GM21423 (cell line): Measurements from ENCODE around the gene GTPBP1.

Experiments used
- ATAC-seq: cut with Tn5 transposase; IDR thresholded peaks from one replicate; pipeline ENCODE4 v1.9.1; 2021; ENCODE audit warnings: mild to moderate bottlenecking, moderate library complexity; ENCODE audit not compliant: unreplicated experiment

GTPBP1 gene

DNA sequence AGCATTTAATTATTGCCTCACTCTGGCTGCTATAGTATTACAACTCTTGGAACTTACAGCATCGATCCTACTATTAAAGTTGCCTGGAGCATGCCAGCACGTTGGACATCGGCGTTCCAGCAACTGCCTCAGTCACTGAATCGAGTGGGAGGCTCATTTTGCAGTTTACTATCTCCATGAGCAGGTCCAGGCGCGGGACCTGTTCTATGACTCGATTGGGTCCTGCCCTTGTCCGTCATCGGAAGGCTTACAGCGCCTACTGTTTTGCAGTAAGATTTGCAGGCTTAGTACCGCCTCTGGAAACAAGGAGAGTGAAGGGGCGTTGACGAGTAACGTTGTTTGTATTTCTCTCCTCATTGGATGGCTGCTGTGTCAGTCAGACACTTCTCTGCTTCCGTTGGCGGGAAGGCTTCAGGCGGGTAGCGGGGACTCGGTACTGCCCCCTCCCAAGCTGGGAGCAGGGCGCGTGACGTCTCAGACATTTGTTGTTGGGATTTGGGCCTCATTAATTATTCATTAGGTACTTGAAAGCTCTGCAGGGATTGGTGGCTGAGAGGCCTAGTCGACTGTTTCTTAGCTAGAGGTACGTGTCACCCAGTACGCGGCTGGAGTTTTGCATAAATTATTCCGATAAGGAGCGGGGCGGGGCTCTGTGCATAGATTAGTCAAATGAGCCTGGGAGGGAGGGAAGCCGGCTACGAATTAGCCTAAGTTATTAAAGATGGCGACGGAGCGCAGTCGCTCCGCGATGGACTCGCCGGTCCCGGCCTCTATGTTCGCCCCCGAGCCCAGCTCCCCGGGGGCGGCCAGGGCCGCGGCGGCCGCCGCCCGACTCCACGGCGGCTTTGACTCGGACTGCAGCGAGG, at the start of gene GTPBP1:
Gene GTPBP1 (plus strand): TSS at position 710 of the 866 bp plus-strand sequence. CDS start 12 bp downstream, at position 722.
- ATAC-seq, result peak; percentile 67

DNA sequence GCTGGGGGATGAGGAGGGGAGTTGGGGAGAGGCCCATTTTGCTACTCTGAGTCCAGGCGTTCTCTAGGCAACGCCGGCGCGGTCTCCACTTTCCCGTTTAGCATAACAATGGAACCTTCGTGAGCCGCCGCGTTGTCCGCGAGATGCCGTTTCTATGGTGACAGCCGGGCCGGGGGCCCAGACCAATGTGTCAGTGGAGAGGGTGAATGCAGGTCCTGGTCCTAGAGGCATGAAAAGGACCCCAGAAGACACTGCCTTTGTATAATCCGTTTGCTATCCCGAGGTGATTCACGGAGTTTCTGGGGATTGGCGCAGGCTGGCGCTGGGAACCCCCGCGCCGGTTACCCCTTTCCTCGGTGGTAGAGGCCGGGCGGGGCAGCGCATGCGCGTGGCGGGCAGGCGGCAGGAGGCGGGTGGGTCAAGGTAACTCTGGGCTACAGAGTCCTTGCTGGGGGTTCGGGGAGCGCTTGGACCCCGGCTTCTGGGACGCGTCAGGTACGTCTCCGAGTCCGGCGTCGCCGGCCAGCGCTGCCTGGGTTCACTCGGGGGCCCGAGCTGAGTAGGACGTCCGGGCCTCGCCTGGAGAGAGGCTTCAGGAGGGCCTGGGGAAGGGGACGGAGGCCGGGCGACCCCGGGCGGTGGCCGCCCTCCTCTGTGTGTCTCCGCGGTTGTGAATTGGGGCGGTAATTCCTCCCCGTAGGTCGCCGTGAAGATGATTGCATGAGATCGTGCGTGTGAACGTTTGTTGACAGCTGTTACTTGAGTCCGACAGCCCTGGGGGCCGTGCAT, 49.3 kb upstream of the GTPBP1 start, which contains the start of the genes CBY1 and FAM227A:
Gene CBY1 (plus strand): TSS at position 383 of the 789 bp plus-strand sequence. CDS start 11,417 bp downstream, outside the sequence.
Gene FAM227A (minus strand): TSS at position 137 of the 789 bp plus-strand sequence. CDS start 6,224 bp downstream, outside the sequence.
- peak; percentile 74 for ATAC-seq

DNA sequence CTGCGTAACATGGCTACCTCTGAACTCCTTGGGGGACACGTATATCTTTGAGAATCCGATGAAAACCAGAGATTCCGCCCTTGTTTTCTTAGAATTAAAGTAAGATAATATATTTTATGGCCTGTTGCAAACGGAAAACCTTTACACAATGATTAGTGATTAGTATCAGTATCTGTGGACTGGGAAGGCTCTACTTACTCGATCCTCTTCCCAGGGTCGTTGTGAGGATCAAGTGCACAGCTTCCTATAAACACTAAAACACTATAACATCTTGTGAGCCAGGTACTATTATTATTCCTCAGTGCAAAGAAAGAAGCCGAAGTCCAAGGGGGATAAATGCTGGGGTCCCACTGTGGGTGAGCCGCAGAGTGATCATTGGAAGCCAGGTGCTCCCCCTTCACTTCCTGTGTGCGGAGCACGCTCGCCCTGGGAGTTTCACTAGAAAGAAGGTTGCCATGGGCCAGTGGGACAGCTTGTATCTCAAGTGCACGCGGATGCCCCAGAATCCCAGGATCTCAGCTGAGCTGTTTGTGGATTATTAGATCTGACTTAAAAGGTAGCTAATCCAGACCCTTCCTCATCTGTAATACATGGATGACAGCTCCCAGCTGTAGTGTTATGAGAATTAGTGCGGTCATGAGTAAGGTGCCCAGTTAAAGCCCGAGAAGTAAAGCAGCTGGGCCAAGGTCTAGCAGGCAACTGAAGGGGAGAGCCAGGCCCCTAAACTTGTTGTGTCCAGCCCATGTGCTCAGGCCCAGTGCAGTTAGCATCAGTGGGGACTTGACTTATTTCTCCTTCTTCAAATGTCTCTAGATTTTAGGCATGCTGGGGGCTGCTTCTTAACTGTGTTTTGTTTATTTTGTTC, 48.5 kb upstream of the GTPBP1 start:
- peak; percentile 28 for ATAC-seq

DNA sequence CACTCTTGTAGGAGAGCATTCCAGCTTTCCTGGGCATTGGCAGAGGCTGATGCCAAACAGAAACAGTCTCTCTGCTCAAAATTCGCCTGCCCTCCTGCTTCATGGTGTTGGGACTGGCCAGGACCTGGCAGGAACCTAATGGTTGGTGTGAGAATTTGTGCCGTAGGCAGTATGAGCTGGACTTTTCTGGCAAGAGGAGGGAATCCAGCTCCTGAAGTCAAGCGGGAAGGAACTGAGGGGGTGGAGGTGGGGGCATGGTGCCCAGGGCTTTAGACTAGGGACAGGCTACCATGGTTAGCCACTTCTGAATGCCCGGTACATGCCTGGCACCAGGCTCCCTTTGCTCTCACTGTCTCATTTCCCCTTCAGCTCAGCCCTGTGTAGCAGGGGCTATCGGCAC, 30.9 kb upstream of the GTPBP1 start:
- no peak for ATAC-seq

DNA sequence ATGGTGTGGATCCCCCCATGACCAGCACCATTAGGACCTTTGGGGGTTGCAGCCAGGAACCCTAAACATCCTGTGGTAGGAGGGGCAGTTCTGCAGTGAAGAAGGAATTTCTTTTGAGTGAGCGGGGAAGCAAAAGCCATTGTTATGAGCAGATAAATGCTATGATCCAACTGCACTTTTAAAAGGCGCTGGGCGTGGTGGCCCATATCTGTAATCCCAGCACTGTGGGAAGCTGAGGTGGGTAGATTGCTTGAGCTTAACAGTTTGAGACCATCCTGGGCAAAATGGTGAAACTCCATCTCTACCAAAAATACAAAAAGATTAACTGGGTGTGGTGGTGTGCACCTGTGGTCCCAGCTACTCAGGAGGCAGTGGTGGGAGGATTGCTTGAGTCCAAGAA, 29.9 kb upstream of the GTPBP1 start:
- ATAC-seq, result no peak

DNA sequence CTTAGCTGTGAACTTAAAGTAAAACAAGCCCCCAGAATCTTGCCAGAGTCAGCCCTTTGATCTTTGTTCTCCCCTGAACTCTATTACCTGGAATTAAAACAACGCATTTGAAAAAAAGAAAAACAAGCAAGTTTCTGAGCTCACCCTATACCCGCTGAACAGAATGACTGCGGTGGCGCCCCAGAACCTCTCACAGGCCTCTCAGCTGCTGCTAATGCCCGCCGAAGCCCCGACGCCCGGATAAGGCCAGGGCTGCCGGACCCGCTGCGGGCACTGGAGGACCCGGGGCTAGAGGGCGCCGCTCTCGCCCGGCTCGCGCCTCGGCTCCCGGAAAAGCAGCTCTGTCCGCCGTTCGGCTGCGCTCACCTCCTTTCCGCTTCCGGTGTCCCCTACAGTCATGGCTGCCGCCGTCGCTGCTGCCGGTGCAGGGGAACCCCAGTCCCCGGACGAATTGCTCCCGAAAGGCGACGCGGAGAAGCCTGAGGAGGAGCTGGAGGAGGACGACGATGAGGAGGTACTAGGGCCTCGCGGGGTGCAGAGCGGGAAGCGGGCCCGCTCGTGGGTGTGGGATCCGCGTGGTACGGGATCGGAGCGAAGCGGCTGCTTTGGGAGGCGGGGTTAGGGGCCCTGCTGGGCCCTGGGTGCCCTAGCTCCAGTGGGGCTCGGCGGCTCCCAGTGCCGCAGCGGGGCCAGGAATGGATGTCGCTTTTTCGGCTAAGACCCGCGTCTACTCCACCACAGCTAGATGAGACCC, 24.0 kb upstream of the GTPBP1 start, which contains the start of gene TOMM22:
Gene TOMM22 (plus strand): TSS at position 376 of the 754 bp plus-strand sequence. CDS start 22 bp downstream, at position 398.
- peak; percentile 91 for ATAC-seq

DNA sequence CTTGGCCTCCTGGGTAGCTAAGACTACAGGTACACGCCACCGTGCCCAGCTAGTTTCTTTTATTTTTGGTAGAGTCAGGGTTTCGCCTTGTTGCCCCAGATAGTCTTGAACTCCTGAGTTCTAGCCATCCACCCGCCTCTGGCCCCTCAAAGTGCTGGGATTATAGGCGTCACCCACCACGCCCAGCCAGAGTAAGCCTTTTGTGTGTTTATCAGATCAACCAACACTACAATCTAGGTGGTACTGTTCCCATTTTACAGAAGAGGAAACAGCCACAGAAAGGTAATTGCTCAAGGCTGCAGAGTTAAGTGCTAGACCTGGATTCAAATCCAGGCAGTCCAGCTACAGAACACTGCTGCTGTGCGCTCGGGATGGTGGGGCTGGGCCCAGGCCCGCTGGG, 20.8 kb upstream of the GTPBP1 start:
- ATAC-seq, result no peak

DNA sequence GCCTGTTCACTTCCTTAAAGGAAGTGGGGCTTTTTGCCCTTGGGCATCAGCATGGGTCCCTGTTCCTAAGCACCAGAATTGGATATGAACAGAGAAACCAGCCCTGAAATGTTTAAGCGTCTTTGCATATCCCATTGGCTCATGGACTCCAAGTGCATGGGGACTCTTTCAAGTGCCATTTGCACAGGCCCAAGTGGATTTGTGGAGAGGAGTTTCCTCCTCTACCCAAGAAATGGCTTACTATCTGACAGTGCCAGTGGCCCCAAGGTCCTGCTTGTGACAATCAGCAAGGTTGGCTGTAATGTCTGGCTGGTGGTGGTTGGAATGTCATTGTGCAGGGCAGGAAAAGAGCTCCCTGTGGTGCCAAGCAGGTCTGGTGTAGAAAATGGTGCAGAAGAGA, 20.0 kb upstream of the GTPBP1 start:
- ATAC-seq, result no peak

DNA sequence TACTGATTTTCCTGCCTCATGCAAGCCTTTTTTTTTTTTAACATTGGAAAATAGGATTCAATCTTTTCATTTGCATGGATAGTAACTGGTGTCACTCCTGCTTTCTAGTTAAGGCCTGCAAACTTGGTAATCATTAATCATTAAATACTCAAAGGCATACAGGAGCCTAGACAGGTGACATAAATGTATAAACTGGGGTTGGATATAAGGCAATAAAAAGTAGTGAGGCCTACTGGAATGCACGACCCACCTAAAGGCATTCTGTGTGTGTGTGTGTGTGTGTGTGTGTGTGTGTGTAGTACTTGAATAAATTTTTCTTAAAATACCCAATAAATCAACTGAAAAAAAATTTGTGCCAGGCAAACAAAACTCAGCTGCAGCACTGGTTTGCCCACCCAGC, 16.1 kb upstream of the GTPBP1 start:
- no peak for ATAC-seq

DNA sequence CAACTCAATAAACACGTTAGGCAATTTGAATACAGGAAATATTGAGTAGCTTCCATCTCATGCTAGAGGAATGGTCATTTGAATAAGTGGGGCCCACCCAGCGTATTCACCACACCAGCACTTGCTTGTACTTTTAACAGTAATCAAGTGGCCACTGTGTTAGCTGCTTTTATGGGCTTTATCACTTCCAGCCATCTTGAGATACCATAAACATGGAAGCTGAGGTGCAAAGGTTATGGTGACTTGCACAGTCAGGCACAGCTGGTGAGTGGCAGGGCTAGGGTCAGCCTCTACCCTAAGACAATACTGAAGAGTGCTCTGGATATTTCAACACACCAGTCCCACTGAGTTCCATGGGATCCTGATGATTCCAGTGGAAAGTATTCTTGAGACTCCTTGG, 11.7 kb upstream of the GTPBP1 start:
- no peak for ATAC-seq

DNA sequence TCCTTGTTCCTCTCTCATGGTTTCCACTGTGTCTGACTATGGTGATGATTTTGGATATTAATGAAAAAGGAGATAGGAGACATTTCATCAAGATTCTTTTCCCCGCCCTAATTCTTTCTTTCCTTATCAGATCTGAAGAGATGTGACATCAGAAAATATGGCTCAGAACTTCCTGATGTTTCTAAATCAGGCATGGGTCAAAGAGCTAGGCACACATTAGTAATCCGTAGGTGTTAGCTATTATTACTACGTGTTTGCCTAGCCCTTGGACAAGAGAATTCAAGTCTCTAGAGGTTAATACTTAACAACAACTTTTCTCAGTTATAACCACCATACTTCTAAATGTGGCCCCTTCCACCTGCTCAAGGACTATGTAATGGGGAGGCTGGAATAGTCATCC, 10.8 kb upstream of the GTPBP1 start:
- no peak for ATAC-seq

DNA sequence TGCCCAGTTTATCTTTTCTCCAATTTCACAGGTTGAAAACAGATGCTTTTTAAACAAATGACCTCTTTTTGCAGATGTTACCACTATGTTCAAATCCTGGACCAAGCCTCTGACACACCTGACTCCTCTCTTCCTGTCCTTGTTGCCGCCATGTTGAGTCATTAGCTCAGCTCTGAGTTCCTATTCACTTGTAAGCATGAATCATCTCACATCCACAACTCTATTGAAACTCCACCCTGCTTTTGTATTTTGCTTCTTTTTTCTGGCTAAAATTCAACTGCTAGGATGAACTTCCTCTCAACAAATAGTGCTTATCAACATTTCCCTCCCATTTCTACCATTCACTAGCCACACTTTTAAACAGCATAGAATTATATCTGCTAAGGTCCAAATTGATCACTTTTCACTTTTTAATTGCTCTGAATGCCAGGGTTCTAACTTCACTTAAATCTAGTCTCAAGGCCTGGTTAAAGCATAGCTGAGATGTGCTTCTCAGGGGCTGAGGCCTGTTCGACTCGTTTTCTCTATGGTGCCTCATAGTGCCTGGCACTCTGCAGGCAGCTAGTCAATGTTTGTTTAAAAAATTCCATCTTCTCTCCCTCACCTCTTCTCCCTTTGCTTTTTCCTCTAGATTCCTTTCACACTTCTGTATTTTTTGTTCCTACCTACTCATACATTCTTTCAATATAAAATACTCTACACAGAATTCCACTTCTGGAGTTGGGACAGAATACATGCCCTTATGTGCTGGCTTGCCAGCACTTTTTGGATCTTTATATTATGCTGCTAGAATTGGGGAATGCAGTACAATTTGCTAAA, 8.9 kb upstream of the GTPBP1 start:
- ATAC-seq, result no peak

DNA sequence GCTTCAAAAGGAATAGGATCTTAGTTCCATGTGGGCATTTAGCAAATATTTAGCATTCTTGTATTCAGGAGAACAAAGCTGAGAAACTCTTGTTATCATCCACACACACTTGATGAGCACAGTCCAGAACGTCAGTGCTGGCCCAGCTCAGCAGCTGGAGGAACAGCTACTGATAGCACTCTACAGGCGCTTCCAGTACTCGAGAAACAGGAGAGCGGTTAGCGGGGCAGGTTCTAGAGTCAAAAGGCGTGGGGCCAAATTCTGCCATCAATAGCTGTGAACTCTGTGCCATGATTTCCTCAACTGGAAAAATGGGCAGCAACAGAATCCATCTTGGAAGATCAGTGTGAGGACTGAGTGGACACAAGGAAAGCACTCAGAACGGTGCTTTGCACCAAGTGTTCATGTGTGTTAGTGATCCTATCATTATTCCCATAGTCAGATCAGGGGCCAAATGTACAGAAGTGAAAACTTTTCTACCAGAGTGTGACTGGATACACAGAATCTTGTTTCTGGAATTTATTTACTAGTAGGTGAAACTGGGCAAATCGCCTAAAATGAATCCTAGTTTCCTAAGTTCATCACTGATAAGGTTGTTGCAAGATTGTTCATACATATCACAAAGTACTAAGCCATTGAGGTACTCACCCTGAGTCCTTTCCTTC, 8.2 kb upstream of the GTPBP1 start:
- no peak for ATAC-seq

DNA sequence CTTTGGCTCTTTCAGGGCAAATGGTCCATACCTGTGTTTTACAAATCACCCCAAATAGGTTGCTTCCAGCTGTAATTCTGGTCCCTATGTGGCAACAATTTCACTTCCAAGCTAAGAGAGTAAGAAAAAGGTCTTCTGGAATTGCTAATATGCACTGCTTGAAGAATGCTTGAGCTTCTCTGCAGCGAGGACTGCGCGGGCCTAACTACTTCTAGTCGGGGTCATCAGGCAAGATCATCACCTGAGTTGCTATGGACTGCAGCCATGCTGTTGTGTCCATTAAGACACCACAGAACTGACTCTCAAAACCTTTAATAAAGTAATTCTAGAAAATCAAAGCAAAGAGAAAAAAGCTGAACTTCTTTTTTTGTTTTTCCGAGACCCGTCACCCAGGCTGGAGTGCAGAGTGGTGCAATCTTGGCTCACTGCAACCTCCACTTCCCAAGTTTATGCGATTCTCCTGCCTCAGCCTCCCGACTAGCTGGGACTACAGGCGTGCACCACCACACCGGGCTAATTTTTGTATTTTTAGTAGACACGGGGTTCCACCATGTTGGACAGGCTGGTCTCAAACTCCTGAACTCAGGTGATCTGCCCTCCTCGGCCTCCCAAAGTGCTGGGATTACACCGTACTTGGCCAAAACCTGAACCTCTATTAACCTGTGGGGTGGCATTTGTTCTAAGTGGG, 7.2 kb upstream of the GTPBP1 start:
- no peak for ATAC-seq

DNA sequence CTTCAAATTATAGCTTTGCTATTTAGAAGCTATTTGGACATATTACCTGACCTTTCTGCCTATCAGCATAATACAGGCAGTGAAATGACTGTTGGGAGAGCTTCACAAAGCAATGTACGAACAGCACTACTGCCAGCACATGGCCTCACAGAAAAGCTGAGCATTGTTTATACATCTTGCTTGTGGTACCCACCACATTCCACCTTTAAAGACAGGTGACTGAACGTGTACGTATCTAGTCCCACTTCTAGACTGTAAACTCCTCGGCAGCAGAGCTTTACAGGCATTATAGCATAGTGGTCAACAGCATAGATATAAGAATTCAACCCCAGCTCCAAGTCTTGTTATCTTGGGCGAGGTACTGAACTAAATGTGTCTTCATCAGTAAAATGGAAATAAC, 6.6 kb upstream of the GTPBP1 start:
- ATAC-seq, result no peak

DNA sequence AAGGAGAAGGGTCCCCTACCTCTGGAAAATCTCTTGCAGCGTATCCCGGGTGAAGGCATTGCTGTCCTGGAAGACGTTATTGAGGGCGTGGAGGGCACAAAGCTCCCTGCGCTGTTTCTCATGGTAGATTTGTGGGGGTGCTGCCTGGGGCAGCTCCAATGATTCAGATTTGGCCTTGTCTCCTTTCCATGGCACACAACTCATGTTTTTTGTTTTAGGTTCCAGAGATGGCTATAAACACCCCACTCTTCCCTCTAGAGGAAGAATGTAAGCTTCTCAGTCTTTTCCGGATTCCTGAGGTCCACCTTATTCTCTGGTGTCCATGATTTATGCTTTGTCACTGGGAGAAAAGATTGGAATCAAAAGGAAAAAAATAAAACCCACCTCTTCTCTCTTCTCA, 6.0 kb upstream of the GTPBP1 start:
- no peak for ATAC-seq

DNA sequence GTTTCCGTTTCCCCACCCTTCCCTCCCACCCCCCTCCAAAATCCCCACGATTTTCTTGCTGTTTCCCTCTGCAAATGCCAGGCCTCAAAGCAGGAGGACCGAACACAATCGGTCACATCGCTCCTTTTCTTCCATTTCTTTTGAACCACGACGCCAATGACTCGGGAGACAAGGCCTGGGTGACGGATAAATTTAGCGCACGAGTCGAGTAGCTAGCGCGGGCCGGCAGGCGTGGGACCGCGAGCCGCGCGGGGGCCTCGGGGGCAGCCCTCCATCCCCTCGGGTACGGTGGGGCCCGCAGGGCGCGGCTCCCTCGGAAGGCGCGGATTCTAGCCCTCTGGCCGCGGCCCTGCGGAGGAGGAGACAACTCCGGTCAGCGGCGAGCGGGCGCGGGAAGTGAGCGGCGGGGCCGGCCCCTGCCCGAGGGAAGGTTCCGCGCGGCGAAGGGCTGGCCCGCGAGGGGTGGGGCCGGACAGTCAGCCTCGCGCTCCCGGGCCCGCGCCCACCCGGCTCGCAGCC, 5.4 kb upstream of the GTPBP1 start:
- ATAC-seq, result no peak
